ENCODE results near the gene ANKRD44.
A peak's percentile ranks its signal among the peaks of the same experiment; 100 is the strongest.
"Not testable (repeated sequence)": the region's sequence is repeated elsewhere in the genome, so short reads cannot be mapped to it uniquely, and the experiment has no call there.

Gene ANKRD44

GRCh38 chr2:197071790-197072436 is 238.7 kb downstream of the ANKRD44 start:
- no peak for DNase-seq

GRCh38 chr2:197071213-197071612 is 239.4 kb downstream of the ANKRD44 start:
- no peak for DNase-seq

- DNase-seq, result no peak
These were observed 240.6 kb downstream of the ANKRD44 start for GRCh38 chr2:197069958-197070357.

GRCh38 chr2:197062574-197062973 is 248.0 kb downstream of the ANKRD44 start:
- not testable (repeated sequence) for DNase-seq

GRCh38 chr2:197059477-197059876 is 251.1 kb downstream of the ANKRD44 start:
- DNase-seq, result no peak

GRCh38 chr2:197058777-197059300 is 251.7 kb downstream of the ANKRD44 start:
- DNase-seq, result no peak

- DNase-seq, result no peak
These were observed 252.6 kb downstream of the ANKRD44 start for GRCh38 chr2:197057959-197058358.

GRCh38 chr2:197055045-197055444 is 255.5 kb downstream of the ANKRD44 start:
- no peak for DNase-seq

GRCh38 chr2:197054437-197054836 is 256.1 kb downstream of the ANKRD44 start:
- DNase-seq, result no peak

GRCh38 chr2:197052356-197052755 is 258.2 kb downstream of the ANKRD44 start:
- no peak for DNase-seq

GRCh38 chr2:197045115-197045514 is 265.5 kb downstream of the ANKRD44 start:
- DNase-seq, result peak; percentile 69 to 73

- DNase-seq, result no peak
These were observed 267.8 kb downstream of the ANKRD44 start for GRCh38 chr2:197042739-197043196.

- DNase-seq, result no peak
These were observed 272.6 kb downstream of the ANKRD44 start for GRCh38 chr2:197037863-197038398.

GRCh38 chr2:197035002-197035401 is 275.6 kb downstream of the ANKRD44 start:
- no peak for DNase-seq

- DNase-seq, result no peak
These were observed 276.3 kb downstream of the ANKRD44 start for GRCh38 chr2:197034292-197034691.

- DNase-seq, result no peak
These were observed 277.4 kb downstream of the ANKRD44 start for GRCh38 chr2:197033222-197033621.

- no peak for DNase-seq
These were observed 278.8 kb downstream of the ANKRD44 start for GRCh38 chr2:197031803-197032202.

- no peak for DNase-seq
These were observed 280.5 kb downstream of the ANKRD44 start for GRCh38 chr2:197030090-197030489.

GRCh38 chr2:197028633-197029032 is 281.9 kb downstream of the ANKRD44 start:
- DNase-seq, result no peak

GRCh38 chr2:197028230-197028629 is 282.4 kb downstream of the ANKRD44 start:
- no peak for DNase-seq

GRCh38 chr2:197024206-197024605 is 286.4 kb downstream of the ANKRD44 start:
- no peak for DNase-seq

GRCh38 chr2:197020921-197021320 is 289.7 kb downstream of the ANKRD44 start:
- DNase-seq, result not testable (repeated sequence)

GRCh38 chr2:197013098-197013497 is 297.5 kb downstream of the ANKRD44 start:
- no peak for DNase-seq

GRCh38 chr2:197011801-197012641 is 298.6 kb downstream of the ANKRD44 start:
- DNase-seq, result peak; percentile 85 to 89

Data from Kasumi-1 (cell line).